Measurements from ENCODE around the gene CDC42EP1.

Gene CDC42EP1

DNA sequence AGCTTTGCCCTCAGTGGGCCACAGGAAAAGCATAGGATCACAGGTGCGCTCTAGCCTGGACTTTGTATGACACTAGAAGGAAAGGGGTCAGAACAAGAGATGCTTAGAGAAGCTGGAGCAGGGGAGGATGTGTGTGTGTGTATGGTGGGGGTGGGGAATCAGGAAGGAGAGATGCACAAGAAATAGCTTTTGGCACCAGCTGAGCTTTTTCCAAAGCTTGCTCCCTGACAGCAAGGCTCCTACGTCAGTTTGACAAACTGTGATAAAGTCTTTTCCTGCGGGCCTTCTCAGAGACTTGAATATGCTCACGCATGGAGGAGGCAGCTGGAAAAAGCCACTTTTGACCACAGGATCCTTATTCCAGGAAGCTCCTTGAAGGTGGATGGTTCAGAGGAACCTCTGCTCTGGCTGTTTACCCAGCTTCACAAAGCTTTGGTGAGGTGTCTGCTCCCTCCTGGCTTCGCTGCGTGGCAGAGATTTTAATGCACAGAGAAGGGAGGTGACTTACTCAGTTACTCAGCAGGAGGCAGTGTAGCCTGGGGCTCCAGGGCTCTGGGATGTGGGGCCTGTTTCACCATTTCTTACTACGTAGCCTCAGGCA, 3.9 kb downstream of the CDC42EP1 start:
- TF ChIP-seq, protein P1, sequence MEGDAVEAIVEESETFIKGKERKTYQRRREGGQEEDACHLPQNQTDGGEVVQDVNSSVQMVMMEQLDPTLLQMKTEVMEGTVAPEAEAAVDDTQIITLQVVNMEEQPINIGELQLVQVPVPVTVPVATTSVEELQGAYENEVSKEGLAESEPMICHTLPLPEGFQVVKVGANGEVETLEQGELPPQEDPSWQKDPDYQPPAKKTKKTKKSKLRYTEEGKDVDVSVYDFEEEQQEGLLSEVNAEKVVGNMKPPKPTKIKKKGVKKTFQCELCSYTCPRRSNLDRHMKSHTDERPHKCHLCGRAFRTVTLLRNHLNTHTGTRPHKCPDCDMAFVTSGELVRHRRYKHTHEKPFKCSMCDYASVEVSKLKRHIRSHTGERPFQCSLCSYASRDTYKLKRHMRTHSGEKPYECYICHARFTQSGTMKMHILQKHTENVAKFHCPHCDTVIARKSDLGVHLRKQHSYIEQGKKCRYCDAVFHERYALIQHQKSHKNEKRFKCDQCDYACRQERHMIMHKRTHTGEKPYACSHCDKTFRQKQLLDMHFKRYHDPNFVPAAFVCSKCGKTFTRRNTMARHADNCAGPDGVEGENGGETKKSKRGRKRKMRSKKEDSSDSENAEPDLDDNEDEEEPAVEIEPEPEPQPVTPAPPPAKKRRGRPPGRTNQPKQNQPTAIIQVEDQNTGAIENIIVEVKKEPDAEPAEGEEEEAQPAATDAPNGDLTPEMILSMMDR (IDR thresholded peaks at IDR 0.05; ENCODE audit: borderline replicate concordance, control extremely low read depth, extremely low read depth, insufficient read depth, missing control alignments), result no peak
- DNase-seq (ENCODE audit: low spot score), result no peak
- in situ Hi-C loops (cut with MboI; ENCODE audit: low sequenced_read_pairs, unreplicated experiment), result no loop called here

DNA sequence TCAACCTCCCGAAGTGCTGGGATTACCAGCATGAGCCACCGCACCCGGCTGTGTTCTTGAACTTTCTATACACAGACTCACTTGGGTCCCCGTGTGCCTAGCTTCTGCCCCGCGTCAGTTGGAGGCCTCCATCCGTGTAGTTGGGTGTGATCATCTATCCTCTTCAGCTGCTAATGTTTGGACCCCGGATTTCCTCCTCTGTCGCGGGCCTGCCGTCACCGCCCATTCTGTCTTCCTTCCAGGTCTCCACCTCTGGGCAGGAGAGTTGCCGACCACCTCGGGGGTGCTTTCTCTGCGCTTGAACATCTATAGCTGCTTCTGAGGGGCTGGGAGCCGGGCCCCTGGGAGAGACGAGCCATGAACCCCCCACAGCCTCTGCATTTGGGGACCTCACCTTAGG, 5.5 kb downstream of the CDC42EP1 start:
- TF ChIP-seq, protein P1 (IDR thresholded peaks at IDR 0.05; ENCODE audit: borderline replicate concordance, control extremely low read depth, extremely low read depth, insufficient read depth, missing control alignments), result no peak
- in situ Hi-C loops (cut with MboI; ENCODE audit: low sequenced_read_pairs, unreplicated experiment), result no loop called here
- no peak for DNase-seq (ENCODE audit: low spot score)

DNA sequence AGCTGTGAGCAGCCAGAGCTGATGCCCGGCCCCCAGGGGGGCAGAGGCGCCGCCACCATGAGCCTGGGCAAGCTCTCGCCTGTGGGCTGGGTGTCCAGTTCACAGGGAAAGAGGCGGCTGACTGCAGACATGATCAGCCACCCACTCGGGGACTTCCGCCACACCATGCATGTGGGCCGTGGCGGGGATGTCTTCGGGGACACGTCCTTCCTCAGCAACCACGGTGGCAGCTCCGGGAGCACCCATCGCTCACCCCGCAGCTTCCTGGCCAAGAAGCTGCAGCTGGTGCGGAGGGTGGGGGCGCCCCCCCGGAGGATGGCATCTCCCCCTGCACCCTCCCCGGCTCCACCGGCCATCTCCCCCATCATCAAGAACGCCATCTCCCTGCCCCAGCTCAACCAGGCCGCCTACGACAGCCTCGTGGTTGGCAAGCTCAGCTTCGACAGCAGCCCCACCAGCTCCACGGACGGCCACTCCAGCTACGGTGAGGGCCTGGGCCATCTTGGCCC, 6.1 kb downstream of the CDC42EP1 start:
- TF ChIP-seq, protein P1 (IDR thresholded peaks at IDR 0.05; ENCODE audit: borderline replicate concordance, control extremely low read depth, extremely low read depth, insufficient read depth, missing control alignments), result no peak
- peak; percentile 60 for DNase-seq (ENCODE audit: low spot score)
- in situ Hi-C loops (cut with MboI; ENCODE audit: low sequenced_read_pairs, unreplicated experiment), result no loop called here

DNA sequence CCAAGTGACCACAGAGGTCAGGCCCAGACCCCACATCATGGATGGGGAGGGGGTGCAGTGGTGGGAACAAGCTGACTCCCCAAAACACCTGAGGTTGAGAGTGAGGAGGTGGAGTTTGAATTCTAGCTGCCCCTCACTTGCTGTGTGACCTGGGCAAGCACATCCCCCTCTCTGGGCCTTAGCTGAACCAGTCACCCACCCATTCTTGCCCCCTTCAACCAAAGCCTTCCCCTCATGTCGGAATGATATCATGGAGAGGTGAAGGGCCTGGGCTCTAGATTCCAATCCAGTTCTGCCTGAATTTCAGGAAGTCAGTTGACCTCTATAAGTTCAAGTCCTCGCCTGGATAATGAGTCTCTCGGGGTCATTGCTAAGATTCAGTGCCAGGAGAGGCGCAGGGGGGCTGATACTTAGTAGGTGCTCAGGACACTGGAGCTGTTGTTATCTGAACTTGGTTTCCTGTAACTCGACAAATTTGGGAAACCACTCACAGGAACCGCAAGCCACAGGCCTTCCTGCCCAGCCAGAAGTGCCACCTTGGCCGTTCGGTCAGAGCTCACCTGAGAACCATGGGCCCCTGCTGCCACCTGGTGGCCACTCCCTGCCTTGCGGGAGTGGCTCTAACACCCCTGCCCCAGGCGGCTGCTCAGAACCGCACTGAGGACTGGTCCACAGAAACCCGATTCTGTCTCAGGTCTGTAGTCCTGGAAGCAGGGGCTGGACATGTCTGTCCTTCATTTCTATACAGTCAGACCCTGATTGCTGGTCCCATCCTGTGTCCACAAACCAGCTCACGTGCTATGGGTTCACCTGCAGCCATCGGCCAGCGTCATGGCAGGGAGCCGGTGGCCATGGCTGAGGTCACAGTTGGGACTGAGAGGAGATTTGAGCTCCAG, 6.9 kb downstream of the CDC42EP1 start:
- in situ Hi-C loops (cut with MboI; ENCODE audit: low sequenced_read_pairs, unreplicated experiment), result no loop called here
- TF ChIP-seq, protein P1 (IDR thresholded peaks at IDR 0.05; ENCODE audit: borderline replicate concordance, control extremely low read depth, extremely low read depth, insufficient read depth, missing control alignments), result peak; percentile 88
- DNase-seq (ENCODE audit: low spot score), result peak; percentile 93

DNA sequence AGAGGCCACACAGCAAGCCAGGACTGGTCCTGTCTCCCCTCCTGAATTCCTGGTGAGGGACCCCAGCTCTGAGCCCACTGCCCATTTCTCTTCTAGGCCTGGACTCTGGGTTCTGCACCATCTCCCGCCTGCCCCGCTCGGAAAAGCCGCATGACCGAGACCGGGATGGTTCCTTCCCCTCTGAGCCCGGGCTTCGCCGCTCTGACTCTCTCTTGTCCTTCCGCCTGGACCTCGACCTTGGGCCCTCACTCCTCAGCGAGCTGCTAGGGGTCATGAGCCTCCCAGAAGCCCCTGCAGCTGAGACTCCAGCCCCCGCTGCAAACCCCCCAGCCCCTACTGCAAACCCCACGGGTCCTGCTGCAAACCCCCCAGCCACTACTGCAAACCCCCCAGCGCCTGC, 7.7 kb downstream of the CDC42EP1 start:
- DNase-seq (ENCODE audit: low spot score), result no peak
- in situ Hi-C loops (cut with MboI; ENCODE audit: low sequenced_read_pairs, unreplicated experiment), result no loop called here
- TF ChIP-seq, protein P1 (IDR thresholded peaks at IDR 0.05; ENCODE audit: borderline replicate concordance, control extremely low read depth, extremely low read depth, insufficient read depth, missing control alignments), result no peak

DNA sequence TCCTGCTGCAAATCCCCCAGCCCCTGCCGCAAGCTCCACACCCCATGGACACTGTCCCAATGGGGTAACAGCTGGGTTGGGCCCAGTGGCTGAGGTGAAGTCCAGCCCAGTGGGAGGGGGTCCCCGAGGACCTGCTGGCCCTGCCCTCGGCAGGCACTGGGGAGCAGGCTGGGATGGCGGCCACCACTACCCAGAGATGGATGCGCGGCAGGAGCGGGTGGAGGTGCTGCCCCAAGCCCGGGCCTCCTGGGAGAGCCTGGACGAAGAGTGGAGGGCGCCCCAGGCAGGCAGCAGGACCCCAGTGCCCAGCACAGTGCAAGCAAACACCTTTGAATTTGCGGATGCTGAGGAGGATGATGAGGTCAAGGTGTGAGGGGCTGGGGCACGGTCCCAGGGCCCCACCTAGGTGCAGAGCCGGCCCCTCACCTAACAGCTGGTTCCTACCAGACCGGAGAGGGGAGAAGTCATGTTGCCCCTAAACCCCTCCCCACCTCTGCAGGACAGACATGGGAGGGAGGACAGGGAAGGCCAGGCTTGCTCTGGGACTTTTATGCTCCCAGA, 8.2 kb downstream of the CDC42EP1 start:
- in situ Hi-C loops (cut with MboI; ENCODE audit: low sequenced_read_pairs, unreplicated experiment), result no loop called here
- DNase-seq (ENCODE audit: low spot score), result no peak
- TF ChIP-seq, protein P1 (IDR thresholded peaks at IDR 0.05; ENCODE audit: borderline replicate concordance, control extremely low read depth, extremely low read depth, insufficient read depth, missing control alignments), result no peak

Data from GM13976 (cell line).